GM20431 (cell line): ENCODE data around the gene SEMA7A.

Experiments used
- in situ Hi-C: fragments of 300-500 bp; cut with MseI, MboI; formaldehyde crosslinking; loops from one replicate; pipeline ENCODE4 v1.15.0; 2020; ENCODE audit warnings: low sequenced_read_pairs; ENCODE audit not compliant: unreplicated experiment

Gene SEMA7A

GRCh38 chr15:74378848-74379247 lies 54.9 kb downstream of the SEMA7A start:
- in situ Hi-C loops, result loop anchor here (10.0 kb wide), 1 partner anchor 246 kb away; no protein-coding TSS in a partner anchor

- in situ Hi-C loops, result loop anchor here (10.0 kb wide), 1 partner anchor 247 kb away; no protein-coding TSS in a partner anchor
Measured at GRCh38 chr15:74377831-74378766, 55.7 kb downstream of the SEMA7A start.

- in situ Hi-C loops, result loop anchor here (10.0 kb wide), 1 partner anchor 248 kb away; no protein-coding TSS in a partner anchor
Measured at GRCh38 chr15:74376825-74377581, 56.8 kb downstream of the SEMA7A start.

- in situ Hi-C loops, result loop anchor here (10.0 kb wide), 1 partner anchor 249 kb away; no protein-coding TSS in a partner anchor
Measured at GRCh38 chr15:74376226-74376625, 57.5 kb downstream of the SEMA7A start.

GRCh38 chr15:74375303-74375693 lies 58.5 kb downstream of the SEMA7A start:
- in situ Hi-C loops, result loop anchor here (10.0 kb wide), 1 partner anchor 250 kb away; no protein-coding TSS in a partner anchor

GRCh38 chr15:74374648-74375302 lies 59.0 kb downstream of the SEMA7A start:
- in situ Hi-C loops, result loop anchor here (10.0 to 25.0 kb wide), 2 partner anchors 250 to 388 kb away; no protein-coding TSS in a partner anchor

- in situ Hi-C loops, result loop anchor here (10.0 to 25.0 kb wide), 2 partner anchors 251 to 388 kb away; no protein-coding TSS in a partner anchor
Measured at GRCh38 chr15:74373731-74374647, 59.8 kb downstream of the SEMA7A start.

GRCh38 chr15:74373056-74373650 lies 60.6 kb downstream of the SEMA7A start:
- in situ Hi-C loops, result loop anchor here (10.0 to 25.0 kb wide), 2 partner anchors 252 to 389 kb away; no protein-coding TSS in a partner anchor

DNA sequence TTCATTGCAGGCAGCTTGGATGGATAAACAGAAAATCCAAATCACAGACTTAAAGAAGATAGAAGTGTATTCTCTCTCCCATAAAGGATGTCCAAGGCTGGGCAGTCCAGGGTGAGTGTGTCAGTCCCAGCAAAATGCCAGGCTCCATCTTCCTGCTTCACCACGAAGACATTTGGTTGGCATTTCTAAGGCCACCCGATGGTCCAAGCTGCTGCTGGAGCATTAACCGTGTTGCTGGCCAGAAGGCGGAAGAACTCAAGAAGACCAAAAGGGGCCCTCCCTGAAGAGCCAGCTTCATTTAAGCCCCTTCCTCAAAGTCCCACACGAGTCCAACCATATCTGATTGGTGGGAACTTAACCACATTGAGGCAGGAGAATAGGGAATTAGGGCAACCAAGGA lies 63.3 kb downstream of the SEMA7A start:
- in situ Hi-C loops, result loop anchor here (10.0 to 25.0 kb wide), 2 partner anchors 254 to 392 kb away; no protein-coding TSS in a partner anchor

GRCh38 chr15:74369756-74370155 lies 64.0 kb downstream of the SEMA7A start:
- in situ Hi-C loops, result loop anchor here (10.0 to 25.0 kb wide), 2 partner anchors 255 to 393 kb away; no protein-coding TSS in a partner anchor

- in situ Hi-C loops, result loop anchor here (25.0 kb wide), 1 partner anchor 393 kb away; no protein-coding TSS in a partner anchor
Measured at GRCh38 chr15:74369084-74369745, 64.5 kb downstream of the SEMA7A start.

DNA sequence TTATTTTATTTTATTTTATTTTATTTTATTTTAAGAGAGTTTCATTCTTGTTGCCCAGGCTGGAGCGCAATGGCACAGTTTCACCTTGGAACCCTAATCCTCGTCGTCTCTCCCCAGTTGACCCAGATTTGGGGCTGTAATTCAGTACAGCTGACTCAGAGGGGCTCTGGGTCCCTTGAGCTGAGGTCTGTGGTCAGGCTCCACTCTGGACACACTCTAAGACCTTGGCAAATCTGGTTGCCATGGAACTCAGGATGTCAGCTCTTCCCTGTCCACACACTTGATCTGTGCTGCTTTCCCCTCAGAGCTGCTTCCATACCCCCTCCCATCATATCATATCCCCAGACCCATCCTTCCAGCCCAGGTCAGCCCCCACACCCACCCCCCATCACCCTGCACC lies 65.6 kb downstream of the SEMA7A start:
- in situ Hi-C loops, result loop anchor here (25.0 kb wide), 1 partner anchor 394 kb away; no protein-coding TSS in a partner anchor

DNA sequence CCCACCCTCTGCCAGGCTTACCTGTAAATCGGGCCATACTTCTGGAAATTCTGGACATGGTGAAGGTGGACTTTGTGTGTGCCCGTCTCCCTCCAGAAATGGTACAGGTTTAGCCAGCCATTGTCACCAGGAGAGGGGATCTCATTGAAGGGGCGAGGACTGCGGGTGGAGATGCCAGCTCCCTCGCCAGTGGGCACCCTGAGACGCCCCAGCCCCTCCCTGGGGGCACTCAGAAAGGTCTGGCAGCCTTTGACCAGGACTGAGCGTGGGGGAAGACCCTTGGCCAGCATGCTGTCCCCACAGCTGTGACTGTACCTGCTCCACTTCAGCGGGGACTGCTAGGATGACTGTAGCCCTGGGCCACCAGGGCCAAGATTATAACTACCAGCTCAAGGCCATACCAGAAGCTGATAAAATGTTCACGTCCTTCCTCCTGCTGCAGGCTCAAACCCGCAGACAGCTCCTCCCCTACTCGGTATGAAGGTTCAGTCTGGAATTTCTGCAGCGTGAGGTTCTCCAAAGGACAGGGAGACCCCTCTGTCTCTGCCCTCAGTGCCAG lies 66.4 kb downstream of the SEMA7A start, which contains the start of gene CYP11A1:
TSS of gene CYP11A1 (minus strand) at position 351 of the 559 bp plus-strand sequence. CDS start at position 290, 61 bp downstream.
- in situ Hi-C loops, result loop anchor here (25.0 kb wide), 1 partner anchor 395 kb away; no protein-coding TSS in a partner anchor

- in situ Hi-C loops, result loop anchor here (25.0 kb wide), 1 partner anchor 396 kb away; no protein-coding TSS in a partner anchor
Measured at GRCh38 chr15:74365598-74366445, 67.9 kb downstream of the SEMA7A start.

DNA sequence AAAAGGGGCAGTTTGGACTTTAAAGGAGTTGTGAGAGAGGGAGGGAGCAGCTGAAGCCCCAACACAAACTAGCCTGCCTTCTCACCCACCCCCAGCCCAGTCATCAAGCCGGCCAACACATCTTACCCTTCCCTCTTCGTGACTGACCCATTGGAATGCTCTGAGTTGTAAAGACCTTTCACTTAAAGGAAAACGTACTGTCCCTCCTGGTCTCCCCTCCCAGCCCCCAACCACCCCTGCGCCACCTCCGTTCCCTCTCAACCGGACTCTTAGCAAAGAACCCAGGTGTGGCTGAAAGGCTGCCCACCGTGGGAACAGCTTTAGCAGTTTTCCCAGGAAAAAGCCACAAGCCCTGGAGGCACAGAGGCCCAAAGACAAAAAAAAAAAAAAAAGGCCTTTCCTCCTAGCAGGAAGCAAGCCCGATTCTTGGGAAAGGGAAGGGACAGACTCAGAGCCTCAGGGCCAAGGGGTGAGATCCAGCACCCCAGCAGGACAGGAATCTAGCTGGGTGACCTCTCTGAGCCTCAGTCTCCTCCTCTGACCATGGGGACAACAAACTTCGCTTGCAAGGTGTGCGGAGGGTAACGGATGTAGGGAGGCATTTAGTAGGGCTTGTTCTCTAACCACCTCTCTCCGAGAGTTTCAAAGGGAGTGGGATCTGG lies 68.7 kb downstream of the SEMA7A start:
- in situ Hi-C loops, result loop anchor here (25.0 kb wide), 1 partner anchor 397 kb away; no protein-coding TSS in a partner anchor
